ENCODE results near the gene KLK5. TPM values are rescaled to one million over a fixed set of nuclear protein-coding genes. Genes with fewer than 3 reads are reported as not detected.
"Not testable (repeated sequence)": the region's sequence is repeated elsewhere in the genome, so short reads cannot be mapped to it uniquely, and the experiment has no call there.

Gene KLK5
- total and polyA plus RNA-seq, 5 donors = not detected

DNA sequence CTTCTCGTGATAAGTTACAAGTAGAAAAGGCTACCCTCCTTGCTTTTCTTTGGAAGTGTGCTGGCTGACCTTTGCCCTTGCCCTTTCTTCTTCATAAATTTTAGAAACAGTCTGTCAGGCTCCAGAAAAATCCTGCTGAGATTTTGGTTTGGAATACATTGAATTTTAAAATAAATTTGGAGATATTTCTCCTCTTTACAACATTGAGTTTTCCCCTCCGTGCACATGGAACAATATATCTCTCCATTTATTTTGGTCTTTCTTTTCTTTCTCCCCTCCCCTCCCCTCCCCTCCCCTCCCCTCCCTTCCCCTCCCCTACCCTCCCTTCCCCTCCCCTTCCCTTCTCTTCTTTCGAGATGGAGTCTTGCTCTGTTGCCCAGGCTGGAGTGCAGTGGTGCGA, 50.2 kb downstream of the KLK5 start:
- 74% methylated on average over 3 of the region's 4 CpGs for WGBS
- DNase-seq = no peak

DNA sequence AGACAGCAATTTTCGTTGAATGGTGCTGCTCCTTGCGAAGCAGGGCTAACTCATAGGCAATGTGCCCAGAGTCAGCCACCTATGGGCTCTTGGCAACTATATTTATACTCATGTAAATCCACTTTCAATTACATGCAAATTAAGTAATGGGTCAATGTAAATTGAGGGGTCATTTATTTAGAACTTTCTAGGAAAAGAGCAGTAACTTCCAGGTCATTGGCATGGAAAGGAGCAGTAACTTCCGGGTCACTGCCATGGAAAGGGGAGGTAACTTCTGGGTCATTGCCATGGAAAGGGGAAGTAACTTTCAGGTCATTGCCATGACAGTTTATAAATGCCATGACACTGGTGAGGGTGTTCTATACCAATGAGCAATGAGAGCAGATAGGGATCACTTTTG, 53.3 kb downstream of the KLK5 start:
- intact Hi-C loops (cut with DNase I) = no loop called here
- H3K4me1 ChIP-seq (ENCODE audit: control insufficient read depth, insufficient read depth, low read length) = no peaks in the 10 kb centered on the region
- H3K9me3 ChIP-seq (ENCODE audit: control insufficient read depth, low read length) = no peaks in the 10 kb centered on the region
- no peak overlapping the region for H3K4me3 ChIP-seq (ENCODE audit: low read length)
- DNase-seq (no peak), ATAC-seq (no peak)
- 92% methylated on average over 3 of the region's 3 CpGs for WGBS
- H3K27ac ChIP-seq (ENCODE audit: low read length) = no peak overlapping the region
- H3K27me3 ChIP-seq (ENCODE audit: control insufficient read depth, insufficient read depth) = no peaks in the 10 kb centered on the region

More for the DNA sequence above, 50.2 kb downstream of the KLK5 start:
- Histone ChIP-seq H3K4me1 (ENCODE audit: control insufficient read depth, insufficient read depth, low read length) (no peaks in the 10 kb centered on the region), H3K27me3 (ENCODE audit: control insufficient read depth, insufficient read depth) (no peaks in the 10 kb centered on the region), H3K9me3 (ENCODE audit: control insufficient read depth, low read length) (no peaks in the 10 kb centered on the region), H3K4me3 (ENCODE audit: low read length) (no peak overlapping the region), H3K27ac (ENCODE audit: low read length) (no peak overlapping the region)
- no peak for ATAC-seq
- intact Hi-C loops (cut with DNase I) = no loop called here

- no peaks in the 10 kb centered on the region for H3K4me1 ChIP-seq (ENCODE audit: control insufficient read depth, insufficient read depth, low read length)
- no peak for DNase-seq
- no peak overlapping the region for H3K27ac ChIP-seq (ENCODE audit: low read length)
- H3K9me3 ChIP-seq (ENCODE audit: control insufficient read depth, low read length) = no peaks in the 10 kb centered on the region
- no peak overlapping the region for H3K4me3 ChIP-seq (ENCODE audit: low read length)
- intact Hi-C loops (cut with DNase I) = no loop called here
- WGBS = 71% methylated on average over 4 of the region's 4 CpGs
- no peaks in the 10 kb centered on the region for H3K27me3 ChIP-seq (ENCODE audit: control insufficient read depth, insufficient read depth)
- no peak for ATAC-seq
These were observed 54.8 kb downstream of the KLK5 start for GRCh38 chr19:50898018-50898417.

GRCh38 chr19:50897612-50898011, 55.2 kb downstream of the KLK5 start:
- H3K27ac ChIP-seq (ENCODE audit: low read length) = no peak overlapping the region
- DNase-seq (no peak), ATAC-seq (no peak)
- no peaks in the 10 kb centered on the region for H3K27me3 ChIP-seq (ENCODE audit: control insufficient read depth, insufficient read depth)
- intact Hi-C loops (cut with DNase I) = no loop called here
- no peak overlapping the region for H3K4me3 ChIP-seq (ENCODE audit: low read length)
- H3K4me1 ChIP-seq (ENCODE audit: control insufficient read depth, insufficient read depth, low read length) = no peaks in the 10 kb centered on the region
- H3K9me3 ChIP-seq (ENCODE audit: control insufficient read depth, low read length) = no peaks in the 10 kb centered on the region
- 82% methylated on average over 3 of the region's 3 CpGs for WGBS

DNA sequence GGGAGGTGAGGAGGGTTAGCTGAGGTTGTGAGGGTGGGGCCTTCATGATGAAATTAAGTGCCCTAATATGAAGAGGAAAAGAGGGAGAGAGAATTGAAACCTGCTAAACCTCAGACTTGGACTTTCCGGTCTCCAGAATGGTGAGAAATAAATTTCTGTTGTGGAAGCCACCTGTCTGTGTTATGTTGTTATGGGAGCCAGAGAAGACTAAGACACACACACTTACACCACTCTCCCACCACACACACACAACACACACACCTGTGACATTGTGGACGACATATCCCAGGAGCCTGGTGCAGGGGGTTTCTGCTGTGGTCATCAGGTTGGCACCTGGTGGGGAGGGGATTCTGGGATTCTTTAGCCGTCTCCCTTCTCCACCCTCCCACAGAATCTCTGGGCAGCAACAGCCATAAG, 55.6 kb downstream of the KLK5 start:
- intact Hi-C loops (cut with DNase I) = no loop called here
- no peak for ATAC-seq
- Histone ChIP-seq H3K27me3 (ENCODE audit: control insufficient read depth, insufficient read depth) (no peaks in the 10 kb centered on the region), H3K4me1 (ENCODE audit: control insufficient read depth, insufficient read depth, low read length) (no peaks in the 10 kb centered on the region), H3K9me3 (ENCODE audit: control insufficient read depth, low read length) (no peaks in the 10 kb centered on the region), H3K27ac (ENCODE audit: low read length) (no peak overlapping the region), H3K4me3 (ENCODE audit: low read length) (no peak overlapping the region)
- 52% methylated on average over 3 of the region's 3 CpGs for WGBS
- no peak for DNase-seq

DNA sequence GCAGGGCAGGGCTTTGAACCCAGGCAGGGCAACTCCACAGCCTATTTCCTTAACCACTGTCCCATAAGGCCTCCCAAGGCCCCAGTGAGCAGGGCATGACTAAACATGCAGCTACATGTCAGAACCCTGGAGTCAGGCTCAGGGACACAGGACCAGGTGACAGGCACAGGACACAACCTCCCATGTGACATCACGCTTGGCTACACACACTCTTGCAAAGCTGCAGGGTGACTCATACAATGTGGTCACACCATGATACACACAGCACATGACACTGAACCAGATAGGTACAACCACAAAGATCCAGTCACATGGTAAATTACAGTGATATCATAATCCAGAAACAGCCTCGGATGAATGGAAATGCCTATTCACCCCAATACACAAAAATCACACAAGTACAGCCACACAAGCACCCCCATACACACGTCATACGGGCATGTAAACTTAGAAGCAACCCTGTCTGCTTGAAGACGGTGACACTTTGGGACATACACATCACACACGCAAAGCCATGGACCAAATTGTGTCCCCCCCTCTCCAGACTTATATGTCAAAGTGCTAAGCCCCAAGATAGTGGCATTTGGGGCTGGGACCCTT, 56.1 kb downstream of the KLK5 start:
- Histone ChIP-seq H3K4me1 (ENCODE audit: control insufficient read depth, insufficient read depth, low read length) (no peaks in the 10 kb centered on the region), H3K9me3 (ENCODE audit: control insufficient read depth, low read length) (no peaks in the 10 kb centered on the region), H3K27me3 (ENCODE audit: control insufficient read depth, insufficient read depth) (no peaks in the 10 kb centered on the region), H3K4me3 (ENCODE audit: low read length) (no peak overlapping the region), H3K27ac (ENCODE audit: low read length) (no peak overlapping the region)
- DNase-seq (no peak), ATAC-seq (no peak)
- WGBS = 65% methylated on average over 6 of the region's 6 CpGs
- intact Hi-C loops (cut with DNase I) = no loop called here

DNA sequence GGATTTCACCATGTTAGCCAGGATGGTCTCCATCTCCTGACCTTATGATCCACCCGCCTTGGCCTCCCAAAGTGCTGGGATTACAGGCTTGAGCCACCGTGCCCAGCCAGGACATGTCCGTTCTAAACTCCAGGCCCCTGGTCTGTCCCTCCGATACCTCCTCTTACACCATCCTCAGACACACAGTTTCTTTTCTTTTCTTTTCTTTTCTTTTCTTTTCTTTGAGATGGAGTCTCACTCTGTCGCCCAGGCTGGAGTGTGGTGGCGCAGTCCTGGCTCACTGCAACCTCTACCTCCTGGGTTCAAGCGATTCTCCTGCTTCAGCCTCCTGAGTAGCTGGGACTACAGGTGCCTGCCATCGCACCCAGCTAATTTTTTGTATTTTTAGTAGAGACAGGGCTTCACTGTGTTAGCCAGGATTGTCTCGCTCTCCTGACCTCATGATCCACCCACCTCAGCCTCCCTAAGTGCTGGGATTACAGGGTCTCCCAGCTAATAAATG, 56.7 kb downstream of the KLK5 start:
- H3K9me3 ChIP-seq (ENCODE audit: control insufficient read depth, low read length); intact Hi-C loops (cut with DNase I); H3K27me3 ChIP-seq (ENCODE audit: control insufficient read depth, insufficient read depth); ATAC-seq; DNase-seq; H3K27ac ChIP-seq (ENCODE audit: low read length); H3K4me1 ChIP-seq (ENCODE audit: control insufficient read depth, insufficient read depth, low read length); H3K4me3 ChIP-seq (ENCODE audit: low read length): not testable (repeated sequence)
- 84% methylated on average over 9 of the region's 9 CpGs for WGBS

DNA sequence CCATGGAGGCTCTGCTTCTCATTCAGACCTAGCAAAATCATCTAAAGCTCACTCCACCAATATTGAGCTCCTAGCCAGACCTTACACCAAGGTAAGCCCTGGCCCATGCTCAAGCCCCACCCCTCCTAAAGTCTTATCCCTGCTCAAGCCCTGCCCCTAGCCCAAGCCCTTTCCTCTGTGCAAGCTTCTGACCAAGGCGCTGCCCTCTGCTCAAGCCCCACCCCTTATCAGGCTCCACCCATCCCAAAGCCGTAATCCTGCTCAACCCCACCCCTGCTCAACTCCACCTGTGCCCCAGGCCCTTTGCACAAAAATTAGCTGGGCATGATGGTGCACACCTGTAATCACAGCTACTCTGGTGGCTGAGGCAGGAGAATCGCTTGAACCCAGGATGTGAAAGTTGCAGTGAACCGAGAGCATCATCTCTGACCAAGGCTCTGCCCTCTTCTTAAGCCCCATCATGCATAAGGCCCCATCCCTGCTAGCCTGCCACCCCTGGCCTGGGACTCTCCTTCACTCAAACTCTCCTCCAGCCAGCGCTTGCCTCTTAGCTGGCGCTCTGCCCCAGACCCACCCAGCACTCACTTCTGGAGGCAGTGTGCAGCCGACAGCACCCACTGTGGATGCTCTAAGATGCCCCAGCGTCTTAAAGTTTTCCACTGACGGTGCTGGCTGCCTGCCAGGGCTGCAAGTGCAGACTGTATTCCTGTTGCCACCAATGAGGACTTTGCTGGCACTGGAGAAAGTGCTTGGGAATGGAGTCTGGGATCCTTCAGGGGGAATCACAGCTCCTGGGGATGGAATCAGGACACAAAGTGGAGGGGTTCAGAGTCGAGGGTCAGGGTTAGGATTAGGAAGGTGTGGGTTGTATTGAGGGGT, 58.1 kb downstream of the KLK5 start:
- H3K4me3 ChIP-seq (ENCODE audit: low read length) = no peak overlapping the region
- no peaks in the 10 kb centered on the region for H3K4me1 ChIP-seq (ENCODE audit: control insufficient read depth, insufficient read depth, low read length)
- no peak overlapping the region for H3K27ac ChIP-seq (ENCODE audit: low read length)
- no peaks in the 10 kb centered on the region for H3K27me3 ChIP-seq (ENCODE audit: control insufficient read depth, insufficient read depth)
- DNase-seq (no peak), ATAC-seq (peak in 1 of 2 donors; percentile 19)
- WGBS = 63% methylated on average over 10 of the region's 10 CpGs
- intact Hi-C loops (cut with DNase I) = no loop called here
- H3K9me3 ChIP-seq (ENCODE audit: control insufficient read depth, low read length) = no peaks in the 10 kb centered on the region

Other genes starting within 250 kb of the KLK5 start
- gene SHANK1, start 233.2 kb downstream of the KLK5 start, total RNA-seq = 1 to 10 TPM in 1 of 4 donors, under 1 TPM in 3; 0.09 to 1.2 (median 0.44) TPM
- 1.9 TPM for gene SHANK1, start 233.2 kb downstream of the KLK5 start, polyA plus RNA-seq
- gene CLEC11A, start 229.7 kb downstream of the KLK5 start, total RNA-seq = 10 to 100 TPM in 2 of 4 donors, 1 to 10 TPM in 2; 8.2 to 10.2 (median 10.0) TPM
- 5.5 TPM for gene CLEC11A, start 229.7 kb downstream of the KLK5 start, polyA plus RNA-seq
- gene GPR32, start 182.6 kb downstream of the KLK5 start, total RNA-seq = not detected
- gene GPR32, start 182.6 kb downstream of the KLK5 start, polyA plus RNA-seq = not detected
- not detected for gene ACP4, start 162.6 kb downstream of the KLK5 start, total RNA-seq
- gene ACP4, start 162.6 kb downstream of the KLK5 start, polyA plus RNA-seq = not detected
- gene KLK1, start 129.3 kb downstream of the KLK5 start, total RNA-seq = under 1 TPM in 2 of 4 donors, not detected in 2; 0.54 to 0.82 TPM
- gene KLK1, start 129.3 kb downstream of the KLK5 start, polyA plus RNA-seq = 0.18 TPM
- not detected for gene KLK15, start 119.5 kb downstream of the KLK5 start, total RNA-seq
- not detected for gene KLK15, start 119.5 kb downstream of the KLK5 start, polyA plus RNA-seq
- gene KLK3, start 98.1 kb downstream of the KLK5 start, total RNA-seq = not detected
- gene KLK3, start 98.1 kb downstream of the KLK5 start, polyA plus RNA-seq = not detected
- not detected for gene KLK2, start 79.6 kb downstream of the KLK5 start, total RNA-seq
- not detected for gene KLK2, start 79.6 kb downstream of the KLK5 start, polyA plus RNA-seq
- not detected for gene KLK4, start 41.6 kb downstream of the KLK5 start, total RNA-seq
- not detected for gene KLK4, start 41.6 kb downstream of the KLK5 start, polyA plus RNA-seq
- gene KLK6, start 16.6 kb upstream of the KLK5 start, total RNA-seq = not detected
- not detected for gene KLK6, start 16.6 kb upstream of the KLK5 start, polyA plus RNA-seq
- gene KLK7, start 30.9 kb upstream of the KLK5 start, total RNA-seq = not detected
- not detected for gene KLK7, start 30.9 kb upstream of the KLK5 start, polyA plus RNA-seq
- gene KLK8, start 48.6 kb upstream of the KLK5 start, total RNA-seq = not detected
- 0.07 TPM for gene KLK8, start 48.6 kb upstream of the KLK5 start, polyA plus RNA-seq
- gene KLK10, start 66.7 kb upstream of the KLK5 start, total RNA-seq = under 1 TPM in 3 of 4 donors, not detected in 1; 0.48 to 0.89 (median 0.50) TPM
- 0.48 TPM for gene KLK10, start 66.7 kb upstream of the KLK5 start, polyA plus RNA-seq
- under 1 TPM in 3 of 4 donors, not detected in 1; 0.50 to 0.69 (median 0.50) TPM for gene KLK11, start 73.6 kb upstream of the KLK5 start, total RNA-seq
- 0.14 TPM for gene KLK11, start 73.6 kb upstream of the KLK5 start, polyA plus RNA-seq
- gene KLK12, start 82.0 kb upstream of the KLK5 start, total RNA-seq = not detected
- not detected for gene KLK12, start 82.0 kb upstream of the KLK5 start, polyA plus RNA-seq
- not detected for gene KLK13, start 112.1 kb upstream of the KLK5 start, total RNA-seq
- 0.20 TPM for gene KLK13, start 112.1 kb upstream of the KLK5 start, polyA plus RNA-seq
- gene KLK14, start 129.8 kb upstream of the KLK5 start, total RNA-seq = 1 to 10 TPM in 1 of 4 donors, under 1 TPM in 1, not detected in 2; 0.31 to 1.0 TPM
- not detected for gene KLK14, start 129.8 kb upstream of the KLK5 start, polyA plus RNA-seq
- 1 to 10 TPM; 4.2 to 5.3 (median 4.4) TPM for gene CTU1, start 155.4 kb upstream of the KLK5 start, total RNA-seq
- 2.0 TPM for gene CTU1, start 155.4 kb upstream of the KLK5 start, polyA plus RNA-seq
- 1 to 10 TPM; 2.9 to 6.0 (median 4.7) TPM for gene SIGLEC9, start 171.9 kb upstream of the KLK5 start, total RNA-seq
- 1.2 TPM for gene SIGLEC9, start 171.9 kb upstream of the KLK5 start, polyA plus RNA-seq
- 1 to 10 TPM; 1.3 to 2.4 (median 2.0) TPM for gene SIGLEC7, start 189.3 kb upstream of the KLK5 start, total RNA-seq
- 0.59 TPM for gene SIGLEC7, start 189.3 kb upstream of the KLK5 start, polyA plus RNA-seq

Measured in right cardiac atrium (tissue), 5 donors.